C4-2B (cell line): Measurements from ENCODE around the gene VGLL1.

Source experiments
- ZFX ChIP-seq: fragments of 450-650 bp; IDR thresholded peaks from 2 replicates; pipeline ENCODE4 v1.6.1; 2017
- TF ChIP-seq, protein P1 (sequence below): fragments of 450-650 bp; conservative IDR thresholded peaks from 2 replicates; pipeline ENCODE4 v1.5.1; 2017; ENCODE audit warnings: mild to moderate bottlenecking

DNA sequence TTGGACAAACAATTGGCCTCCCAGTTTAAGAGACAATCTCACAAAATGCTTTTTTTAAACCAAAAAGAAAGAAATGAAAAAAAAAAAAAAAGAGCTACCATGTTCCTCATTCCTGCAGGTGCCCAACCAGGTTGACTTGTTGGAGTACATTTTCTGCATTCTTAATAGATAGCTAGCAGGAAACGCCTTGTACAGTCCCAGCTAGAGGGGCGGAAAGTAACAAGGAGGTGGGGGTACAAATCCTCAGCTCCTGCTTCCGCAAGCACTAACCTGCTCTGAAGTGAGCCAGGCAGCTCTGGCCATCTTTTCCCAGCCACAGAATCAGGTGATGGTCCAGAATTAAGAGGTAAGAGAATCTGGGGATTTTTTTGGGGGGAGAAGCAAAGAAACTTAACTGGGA lies at the start of gene VGLL1:
- TF ChIP-seq, protein P1, sequence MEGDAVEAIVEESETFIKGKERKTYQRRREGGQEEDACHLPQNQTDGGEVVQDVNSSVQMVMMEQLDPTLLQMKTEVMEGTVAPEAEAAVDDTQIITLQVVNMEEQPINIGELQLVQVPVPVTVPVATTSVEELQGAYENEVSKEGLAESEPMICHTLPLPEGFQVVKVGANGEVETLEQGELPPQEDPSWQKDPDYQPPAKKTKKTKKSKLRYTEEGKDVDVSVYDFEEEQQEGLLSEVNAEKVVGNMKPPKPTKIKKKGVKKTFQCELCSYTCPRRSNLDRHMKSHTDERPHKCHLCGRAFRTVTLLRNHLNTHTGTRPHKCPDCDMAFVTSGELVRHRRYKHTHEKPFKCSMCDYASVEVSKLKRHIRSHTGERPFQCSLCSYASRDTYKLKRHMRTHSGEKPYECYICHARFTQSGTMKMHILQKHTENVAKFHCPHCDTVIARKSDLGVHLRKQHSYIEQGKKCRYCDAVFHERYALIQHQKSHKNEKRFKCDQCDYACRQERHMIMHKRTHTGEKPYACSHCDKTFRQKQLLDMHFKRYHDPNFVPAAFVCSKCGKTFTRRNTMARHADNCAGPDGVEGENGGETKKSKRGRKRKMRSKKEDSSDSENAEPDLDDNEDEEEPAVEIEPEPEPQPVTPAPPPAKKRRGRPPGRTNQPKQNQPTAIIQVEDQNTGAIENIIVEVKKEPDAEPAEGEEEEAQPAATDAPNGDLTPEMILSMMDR, result no peak
- TF ChIP-seq ZFX, result no peak
